Ascending aorta (tissue), 2 donors: ENCODE measurements around the gene AUTS2. TPM values are rescaled to one million over a fixed set of nuclear protein-coding genes. Genes with fewer than 3 reads are reported as not detected.

Experiments used
- DNase-seq, 2 donors: peaks; one replicate each; pipeline ENCODE4 v3.0.0-alpha.2; 2019; ENCODE audit warnings: low spot score in 2 of 2
- H3K27ac ChIP-seq, 2 donors: fragments of 200-600 bp; sonication (generic); one replicate each; pipeline ENCODE4 v1.5.1; 2016 to 2017; ENCODE audit warnings: mild to moderate bottlenecking in 1 of 2
- H3K27me3 ChIP-seq: fragments of 200-600 bp; sonication (generic); one replicate; pipeline ENCODE4 v1.5.1; 2017
- H3K36me3 ChIP-seq, 2 donors: fragments of 200-600 bp; sonication (generic); one replicate each; pipeline ENCODE4 v1.5.1; 2016
- H3K4me1 ChIP-seq, 2 donors: fragments of 200-600 bp; sonication (generic); one replicate each; pipeline ENCODE4 v1.5.1; 2016 to 2017; ENCODE audit warnings: mild to moderate bottlenecking in 1 of 2
- H3K4me3 ChIP-seq, 2 donors: fragments of 200-600 bp; sonication (generic); one replicate each; pipeline ENCODE4 v1.5.1; 2016 to 2017; ENCODE audit warnings: mild to moderate bottlenecking in 1 of 2
- H3K9me3 ChIP-seq, 2 donors: fragments of 200-600 bp; sonication (generic); one replicate each; pipeline ENCODE4 v1.5.1; 2016
- intact Hi-C: fragments of 100-400 bp; cut with DNase I; formaldehyde crosslinking; loops from one replicate; pipeline ENCODE4 v1.15.1; 2023
- total RNA-seq: library from RNA; depleted of rRNA; stranded (reverse); fragments of >200 nt; gene quantifications from one replicate; pipeline ENCODE4 v1.1.0, GENCODE V29; 2016
- TF ChIP-seq, protein P1 (sequence below), 3 experiments: fragments of 200-600 bp in 2 of 3; fragments of 450-650 bp in 1 of 3; sonication (generic) in 2 of 3; IDR thresholded peaks; one replicate each; pipeline ENCODE4 v1.5.1; 2016 to 2019; ENCODE audit warnings: antibody characterized with exemption in 3 of 3, mild to moderate bottlenecking in 1 of 3, moderate library complexity in 1 of 3

Gene AUTS2
- total RNA-seq, 1 donor from 2014 or later: 90.4 TPM

DNA sequence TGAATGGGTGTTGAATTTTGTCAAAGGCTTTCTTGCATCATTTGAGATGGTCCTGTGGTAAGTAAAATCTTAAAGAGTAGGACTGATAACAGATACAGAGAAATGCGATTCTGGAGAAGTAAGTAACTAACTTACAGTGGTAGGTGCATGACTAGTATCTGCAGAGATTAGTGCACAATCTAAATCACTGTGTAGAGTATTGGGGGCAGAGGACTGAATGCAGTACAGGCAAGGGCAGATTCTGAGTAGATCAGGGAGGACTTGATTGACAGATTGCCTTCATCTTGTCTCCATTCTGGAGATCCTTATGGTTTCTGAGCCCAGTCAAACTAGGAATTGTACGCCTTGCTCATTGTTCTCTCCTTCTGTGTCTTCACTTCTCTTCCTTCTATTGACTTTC, 736.0 kb downstream of the AUTS2 start:
- H3K27me3 ChIP-seq: no peaks in the 10 kb centered on the region
- no peaks in the 10 kb centered on the region for H3K36me3 ChIP-seq
- TF ChIP-seq, protein P1, sequence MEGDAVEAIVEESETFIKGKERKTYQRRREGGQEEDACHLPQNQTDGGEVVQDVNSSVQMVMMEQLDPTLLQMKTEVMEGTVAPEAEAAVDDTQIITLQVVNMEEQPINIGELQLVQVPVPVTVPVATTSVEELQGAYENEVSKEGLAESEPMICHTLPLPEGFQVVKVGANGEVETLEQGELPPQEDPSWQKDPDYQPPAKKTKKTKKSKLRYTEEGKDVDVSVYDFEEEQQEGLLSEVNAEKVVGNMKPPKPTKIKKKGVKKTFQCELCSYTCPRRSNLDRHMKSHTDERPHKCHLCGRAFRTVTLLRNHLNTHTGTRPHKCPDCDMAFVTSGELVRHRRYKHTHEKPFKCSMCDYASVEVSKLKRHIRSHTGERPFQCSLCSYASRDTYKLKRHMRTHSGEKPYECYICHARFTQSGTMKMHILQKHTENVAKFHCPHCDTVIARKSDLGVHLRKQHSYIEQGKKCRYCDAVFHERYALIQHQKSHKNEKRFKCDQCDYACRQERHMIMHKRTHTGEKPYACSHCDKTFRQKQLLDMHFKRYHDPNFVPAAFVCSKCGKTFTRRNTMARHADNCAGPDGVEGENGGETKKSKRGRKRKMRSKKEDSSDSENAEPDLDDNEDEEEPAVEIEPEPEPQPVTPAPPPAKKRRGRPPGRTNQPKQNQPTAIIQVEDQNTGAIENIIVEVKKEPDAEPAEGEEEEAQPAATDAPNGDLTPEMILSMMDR (IDR thresholded peaks at IDR 0.05): no peak
- H3K27ac ChIP-seq: no peak overlapping the region
- no peaks in the 10 kb centered on the region for H3K9me3 ChIP-seq
- no peak for DNase-seq
- no peak overlapping the region for H3K4me3 ChIP-seq
- intact Hi-C loops: no loop called here
- H3K4me1 ChIP-seq: no peaks in the 10 kb centered on the region

DNA sequence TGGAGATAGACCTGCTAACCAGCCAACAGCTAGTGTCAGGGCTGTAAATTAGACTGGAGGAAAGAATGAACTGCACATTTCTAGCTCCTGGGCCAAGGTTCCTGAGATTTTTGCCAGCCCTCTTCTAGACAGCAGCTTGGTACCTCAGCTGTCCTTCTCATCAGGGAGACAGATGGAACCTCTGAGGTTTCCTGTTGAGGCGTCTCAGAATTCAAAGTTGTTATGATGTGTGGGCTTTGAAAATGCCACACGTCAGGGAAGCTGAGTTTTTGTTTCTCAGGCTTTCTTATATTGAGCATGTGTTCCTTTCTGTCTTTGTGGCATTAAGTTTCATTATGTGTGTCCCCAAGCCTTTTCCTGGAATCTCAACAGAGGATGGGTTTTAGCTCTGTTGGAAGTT, 736.6 kb downstream of the AUTS2 start:
- DNase-seq: no peak
- Histone ChIP-seq H3K27ac (no peak overlapping the region), H3K4me1 (no peaks in the 10 kb centered on the region), H3K27me3 (no peaks in the 10 kb centered on the region), H3K36me3 (no peaks in the 10 kb centered on the region), H3K9me3 (no peaks in the 10 kb centered on the region), H3K4me3 (no peak overlapping the region)
- intact Hi-C loops: no loop called here
- TF ChIP-seq, protein P1 (IDR thresholded peaks at IDR 0.05): no peak

DNA sequence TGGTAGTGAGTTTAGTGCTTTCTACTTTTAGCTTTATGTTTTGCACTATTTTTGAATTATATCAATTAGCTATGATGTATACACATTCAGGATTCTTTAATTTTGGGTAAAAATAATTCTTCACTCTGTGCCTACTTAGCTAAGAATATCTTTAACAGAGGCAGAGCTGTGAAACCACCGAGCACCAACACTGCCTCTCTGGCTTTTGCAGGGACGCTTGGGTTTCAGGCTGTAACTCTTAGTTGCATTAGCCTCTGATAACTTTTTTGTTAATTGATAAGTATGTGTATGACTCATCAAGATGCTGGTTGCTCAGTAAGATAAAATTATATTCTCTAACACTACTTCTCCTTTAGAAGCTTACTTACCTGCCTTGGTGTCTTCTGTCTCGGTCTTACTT, 738.3 kb downstream of the AUTS2 start:
- TF ChIP-seq, protein P1 (IDR thresholded peaks at IDR 0.05): no peak
- no peaks in the 10 kb centered on the region for H3K4me1 ChIP-seq
- H3K27ac ChIP-seq: no peak overlapping the region
- H3K4me3 ChIP-seq: no peak overlapping the region
- intact Hi-C loops: no loop called here
- no peaks in the 10 kb centered on the region for H3K36me3 ChIP-seq
- H3K9me3 ChIP-seq: no peaks in the 10 kb centered on the region
- no peak for DNase-seq
- no peaks in the 10 kb centered on the region for H3K27me3 ChIP-seq

DNA sequence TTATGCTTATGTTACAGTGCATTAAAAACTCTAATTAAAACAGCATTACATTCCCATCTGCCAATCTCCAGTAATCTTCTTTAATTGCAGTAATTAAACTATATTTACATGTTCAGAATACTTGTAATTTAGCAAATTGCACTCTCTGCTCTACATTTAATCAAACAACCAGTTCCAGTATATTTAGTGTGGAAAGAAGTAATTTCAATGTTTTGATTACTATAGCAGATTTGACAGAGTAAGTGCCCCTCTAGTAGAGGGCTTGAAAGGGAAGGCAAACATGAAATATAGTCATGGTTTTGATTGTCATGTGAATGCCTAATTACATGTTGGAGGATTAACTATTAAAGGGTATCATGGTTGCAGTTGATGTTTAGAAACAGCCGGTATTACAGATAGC, 739.7 kb downstream of the AUTS2 start:
- Histone ChIP-seq H3K4me1 (no peaks in the 10 kb centered on the region), H3K27ac (no peak overlapping the region), H3K36me3 (no peaks in the 10 kb centered on the region), H3K4me3 (no peak overlapping the region), H3K9me3 (no peaks in the 10 kb centered on the region), H3K27me3 (no peaks in the 10 kb centered on the region)
- TF ChIP-seq, protein P1 (IDR thresholded peaks at IDR 0.05): no peak
- intact Hi-C loops: no loop called here
- no peak for DNase-seq

DNA sequence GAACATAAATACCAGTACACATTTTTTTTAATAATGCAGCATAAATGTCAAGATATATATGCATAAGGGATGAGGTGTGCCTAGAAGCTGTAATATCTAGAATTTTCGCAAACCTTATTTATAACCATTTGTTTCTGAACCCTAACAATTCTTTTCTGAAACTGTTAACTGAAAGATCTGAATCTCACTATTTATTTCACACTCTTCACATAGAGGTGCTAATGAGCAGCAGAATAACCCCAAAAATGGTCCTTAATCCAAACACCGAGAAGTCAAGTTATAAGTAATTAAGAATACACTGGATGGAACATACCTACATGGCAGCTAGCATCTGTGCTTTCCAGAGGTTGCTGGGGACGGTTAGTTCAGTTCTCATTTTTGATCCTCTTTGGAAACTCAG, 742.0 kb downstream of the AUTS2 start:
- DNase-seq: no peak
- TF ChIP-seq, protein P1 (IDR thresholded peaks at IDR 0.05): no peak
- no peaks in the 10 kb centered on the region for H3K36me3 ChIP-seq
- H3K27ac ChIP-seq: no peak overlapping the region
- H3K27me3 ChIP-seq: no peaks in the 10 kb centered on the region
- intact Hi-C loops: no loop called here
- H3K4me3 ChIP-seq: no peak overlapping the region
- no peaks in the 10 kb centered on the region for H3K9me3 ChIP-seq
- no peaks in the 10 kb centered on the region for H3K4me1 ChIP-seq

DNA sequence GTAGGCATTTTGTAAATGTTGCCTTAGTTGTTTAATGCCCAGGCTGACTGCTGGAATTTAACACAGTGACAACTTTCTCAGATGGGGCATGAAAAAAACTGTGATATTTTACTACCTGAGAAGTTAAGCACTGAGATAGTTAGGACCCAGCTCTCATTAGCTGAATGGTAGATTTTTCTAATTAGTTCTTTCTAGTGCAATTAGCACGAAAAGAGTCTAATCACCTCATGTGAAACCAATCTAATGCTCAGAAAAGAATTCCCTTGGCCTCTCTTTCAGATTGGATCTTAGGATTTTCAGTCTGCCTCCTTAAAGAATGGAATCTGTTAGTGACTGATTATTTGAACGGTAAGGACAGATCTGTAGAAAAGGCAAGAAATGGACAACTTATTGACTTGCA, 743.2 kb downstream of the AUTS2 start:
- Histone ChIP-seq H3K36me3 (no peaks in the 10 kb centered on the region), H3K27ac (no peak overlapping the region), H3K4me3 (no peak overlapping the region), H3K27me3 (no peaks in the 10 kb centered on the region), H3K9me3 (no peaks in the 10 kb centered on the region), H3K4me1 (no peaks in the 10 kb centered on the region)
- intact Hi-C loops: no loop called here
- no peak for DNase-seq
- TF ChIP-seq, protein P1 (IDR thresholded peaks at IDR 0.05): no peak
